ENCODE data around the gene PEX7. TPM values are rescaled to one million over a fixed set of nuclear protein-coding genes. Genes with fewer than 3 reads are reported as not detected.
"Not testable (repeated sequence)": the region's sequence is repeated elsewhere in the genome, so short reads cannot be mapped to it uniquely, and the experiment has no call there.

PEX7 gene
- total and polyA plus RNA-seq, 2 experiments from 2014 or later: 11.8 to 13.5 TPM

GRCh38 chr6:136789440-136789839 is 33.0 kb upstream of the PEX7 start:
- H3K27me3 Mint-ChIP-seq (ENCODE audit: insufficient read depth, low read depth, poor library complexity): peaks cover 24% of the 10 kb centered on the region
- H3K4me1 ChIP-seq (ENCODE audit: insufficient read depth); H3K9me3 Mint-ChIP-seq; H2AFZ ChIP-seq; H3K36me3 ChIP-seq (ENCODE audit: insufficient read depth); DNase-seq (ENCODE audit: low spot score); H3F3A ChIP-seq (replicated peaks; ENCODE audit: low read depth); H3K27ac ChIP-seq (ENCODE audit: low read depth); H3K36me3 Mint-ChIP-seq (ENCODE audit: low read depth); H3K9me2 ChIP-seq (ENCODE audit: insufficient read depth); H3K79me2 ChIP-seq (replicated peaks; ENCODE audit: insufficient read depth); H3K4me3 Mint-ChIP-seq; ATAC-seq; H4K20me1 ChIP-seq (replicated peaks; ENCODE audit: insufficient read depth); H3K4me2 ChIP-seq; H3K4me3 ChIP-seq; H3K27ac Mint-ChIP-seq: not testable (repeated sequence)
- H3K27me3 ChIP-seq (ENCODE audit: insufficient read depth): peaks cover 53% of the 10 kb centered on the region
- peaks cover 12% of the 10 kb centered on the region; the same call in 2 of the 3 replicates for H3K4me1 Mint-ChIP-seq

- Histone ChIP-seq H3K4me2 (peak overlapping the region; percentile 98), H3K9me2 (ENCODE audit: insufficient read depth) (no peaks in the 10 kb centered on the region), H3K27ac (ENCODE audit: low read depth) (no peak overlapping the region), H3K36me3 (ENCODE audit: insufficient read depth) (no peaks in the 10 kb centered on the region), H3K4me1 (ENCODE audit: insufficient read depth) (peaks cover 12% of the 10 kb centered on the region; the same call in 1 of the 2 replicates), H3K27me3 (ENCODE audit: insufficient read depth) (peaks cover 60% of the 10 kb centered on the region), H3K79me2 (replicated peaks; ENCODE audit: insufficient read depth) (no peaks in the 10 kb centered on the region), H3F3A (replicated peaks; ENCODE audit: low read depth) (0 out of 2 replicates have a peak, but pooled peaks cover 3% of the 10 kb centered on the region), H4K20me1 (replicated peaks; ENCODE audit: insufficient read depth) (no peaks in the 10 kb centered on the region), H2AFZ (no peak overlapping the region; the same call in 1 of the 2 replicates), H3K4me3 (peak overlapping the region; percentile 90)
- Mint-ChIP-seq H3K27me3 (ENCODE audit: insufficient read depth, low read depth, poor library complexity) (peaks cover 24% of the 10 kb centered on the region), H3K36me3 (ENCODE audit: low read depth) (no peaks in the 10 kb centered on the region; the same call in 2 of the 3 replicates), H3K4me3 (peak overlapping the region; percentile 79), H3K9me3 (no peaks in the 10 kb centered on the region; the same call in 2 of the 3 replicates), H3K4me1 (peaks cover 7% of the 10 kb centered on the region; the same call in 2 of the 3 replicates), H3K27ac (no peak overlapping the region)
- no peak for ATAC-seq
- TF ChIP-seq CREB1 (CRISPR knock-in tag; IDR thresholded peaks at IDR 0.05; ENCODE audit: low read depth): no peak
- no peak for TF ChIP-seq ZNF462 (CRISPR knock-in tag; IDR thresholded peaks at IDR 0.05)
- no peak for DNase-seq (ENCODE audit: low spot score)
Observed at GRCh38 chr6:136790411-136791295, 31.7 kb upstream of the PEX7 start.
